Measurements from ENCODE around the gene BATF2. TPM values are rescaled to one million over a fixed set of nuclear protein-coding genes. Genes with fewer than 3 reads are reported as not detected.
A peak's percentile ranks its signal among the peaks of the same experiment; 100 is the strongest.

BATF2 gene
- polyA plus RNA-seq, 4 donors = 8.1 to 22.7 (median 10.9) TPM

DNA sequence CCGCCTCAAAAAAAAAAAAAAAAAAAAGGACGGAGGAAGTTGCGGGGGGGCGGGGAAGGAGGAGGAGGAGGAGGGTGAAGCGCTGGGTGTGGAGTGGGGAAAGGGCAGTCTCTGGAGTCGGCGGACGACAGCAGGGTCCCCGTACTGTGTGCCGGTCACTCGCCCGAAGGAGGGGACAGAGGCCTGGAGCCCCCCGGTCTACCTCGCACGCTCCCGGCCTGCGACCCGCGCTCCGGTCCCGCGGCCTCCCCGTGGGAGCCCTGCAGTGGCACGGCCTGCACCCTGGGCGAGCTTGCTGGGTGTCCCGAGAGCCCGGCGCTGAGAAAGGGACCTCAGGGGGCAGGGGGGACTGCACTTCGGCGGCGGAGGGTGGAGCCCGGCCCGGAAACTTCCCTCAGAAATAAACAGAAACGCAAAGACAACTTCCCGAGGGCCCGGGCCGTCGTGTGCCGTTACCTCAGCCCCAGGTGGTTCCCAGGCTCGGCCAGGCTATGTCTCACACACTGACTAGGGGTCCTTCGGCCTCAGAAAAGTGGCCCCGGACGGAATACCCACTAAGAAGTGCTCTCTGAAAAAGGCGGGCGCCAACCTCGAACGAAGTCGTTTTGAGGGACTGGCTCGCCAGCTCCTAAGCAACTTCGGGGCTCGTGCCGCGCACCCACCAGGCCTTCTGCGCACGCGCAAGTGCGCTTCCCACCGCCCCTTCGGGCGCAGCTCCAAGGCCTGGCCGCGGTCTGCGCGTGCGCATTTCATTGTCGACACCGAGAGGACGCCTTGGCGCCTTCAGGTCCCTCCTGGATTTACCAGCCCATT lies 25.1 kb downstream of the BATF2 start, which contains the start of gene MAJIN:
Gene MAJIN, minus strand, starts transcription at position 688 of the 813 bp plus-strand sequence. CDS start 12,703 bp downstream, outside the sequence.
- 21 to 27% (median 24%) methylated on average over 65 to 69 of the region's 69 CpGs for WGBS, 3 donors
- DNase-seq (peak; percentile 86 to 94), FAIRE-seq (no peak)
- Histone ChIP-seq H3K27me3 (ENCODE audit: control insufficient read depth in 3 of 3, insufficient read depth in 3 of 3, low read length in 3 of 3) (peaks cover 0 to 9% (median 0%) of the 10 kb centered on the region in 3 donors), H3K9me3 (ENCODE audit: control insufficient read depth in 2 of 2, insufficient read depth in 1 of 2, low read depth in 1 of 2, low read length in 1 of 2) (no peaks in the 10 kb centered on the region), H3K4me1 (ENCODE audit: control insufficient read depth in 3 of 3, insufficient read depth in 2 of 3, low read depth in 1 of 3, low read length in 2 of 3) (peaks cover 2 to 13% (median 3%) of the 10 kb centered on the region in 3 donors), H3K27ac (ENCODE audit: low read depth in 1 of 3, low read length in 2 of 3) (peak within 1 kb of the TSS in 1 of 3 donors; percentile 72), H3K36me3 (ENCODE audit: control insufficient read depth in 3 of 3, insufficient read depth in 2 of 3, low read depth in 1 of 3, low read length in 3 of 3) (no peaks in the 10 kb centered on the region), H3K4me3 (ENCODE audit: low read depth in 1 of 3, low read length in 3 of 3) (peak within 1 kb of the TSS in 2 of 3 donors; percentile 32 to 38)

DNA sequence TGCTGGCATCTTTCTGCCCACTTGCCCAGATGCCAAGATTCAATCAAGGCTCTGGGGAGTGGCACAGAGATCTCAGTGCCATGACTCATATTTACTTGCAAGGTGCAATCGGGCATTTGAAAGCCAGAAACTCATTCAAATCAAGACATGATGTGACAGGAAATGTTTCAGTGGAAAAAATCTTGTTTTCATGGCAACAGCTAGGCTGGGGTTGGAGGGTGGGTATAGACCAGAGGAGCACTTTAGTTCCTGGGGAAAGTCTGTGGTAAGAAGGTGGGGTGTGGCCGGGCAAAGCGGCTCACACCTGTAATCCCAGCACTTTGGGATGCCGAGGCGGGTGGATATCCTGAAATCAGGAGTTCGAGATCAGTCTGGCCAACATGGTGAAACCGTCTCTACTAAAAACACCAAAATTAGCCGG lies 26.0 kb downstream of the BATF2 start:
- no peak for FAIRE-seq
- WGBS, 3 donors = 28 to 71% (median 36%) methylated on average over 8 of the region's 8 CpGs
- H3K27ac ChIP-seq (ENCODE audit: low read depth in 1 of 3, low read length in 2 of 3) = peak overlapping the region in 1 of 3 donors; percentile 72

DNA sequence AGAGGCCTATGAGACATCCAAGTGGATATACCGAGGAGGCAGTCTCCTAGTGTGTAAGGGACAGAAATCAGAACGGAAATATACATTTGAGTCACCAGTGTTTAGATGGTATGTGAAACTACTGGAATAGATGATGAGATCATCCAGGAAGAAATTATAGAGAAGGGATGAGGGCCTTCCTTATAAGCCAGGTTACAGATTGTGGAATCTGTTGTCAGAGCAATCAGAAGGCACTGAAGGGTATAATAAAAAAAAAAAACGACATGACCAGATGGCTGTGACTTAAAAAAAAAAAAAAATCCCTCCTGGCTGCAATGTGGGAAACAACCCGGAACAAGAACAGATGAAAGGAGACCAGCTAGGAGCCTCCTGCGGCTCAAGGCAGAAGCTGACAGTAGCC lies 27.6 kb downstream of the BATF2 start:
- Histone ChIP-seq H3K27ac (ENCODE audit: low read depth in 1 of 3, low read length in 2 of 3) (peak overlapping the region in 2 of 3 donors; percentile 36 to 46), H3K27me3 (ENCODE audit: control insufficient read depth in 3 of 3, insufficient read depth in 3 of 3, low read length in 3 of 3) (peaks cover 0 to 9% (median 0%) of the 10 kb centered on the region in 3 donors), H3K36me3 (ENCODE audit: control insufficient read depth in 3 of 3, insufficient read depth in 2 of 3, low read depth in 1 of 3, low read length in 3 of 3) (no peaks in the 10 kb centered on the region), H3K4me3 (ENCODE audit: low read depth in 1 of 3, low read length in 3 of 3) (no peak overlapping the region), H3K9me3 (ENCODE audit: control insufficient read depth in 2 of 2, insufficient read depth in 1 of 2, low read depth in 1 of 2, low read length in 1 of 2) (no peaks in the 10 kb centered on the region), H3K4me1 (ENCODE audit: control insufficient read depth in 3 of 3, insufficient read depth in 2 of 3, low read depth in 1 of 3, low read length in 2 of 3) (peaks cover 2 to 13% (median 3%) of the 10 kb centered on the region in 3 donors)
- FAIRE-seq (no peak), DNase-seq (peak; percentile 58 to 61)
- 21 to 35% (median 25%) methylated on average over 5 of the region's 5 CpGs for WGBS, 3 donors

More for the DNA sequence above, 26.0 kb downstream of the BATF2 start:
- Histone ChIP-seq H3K4me3 (ENCODE audit: low read depth in 1 of 3, low read length in 3 of 3) (no peak overlapping the region), H3K9me3 (ENCODE audit: control insufficient read depth in 2 of 2, insufficient read depth in 1 of 2, low read depth in 1 of 2, low read length in 1 of 2) (no peaks in the 10 kb centered on the region), H3K36me3 (ENCODE audit: control insufficient read depth in 3 of 3, insufficient read depth in 2 of 3, low read depth in 1 of 3, low read length in 3 of 3) (no peaks in the 10 kb centered on the region), H3K4me1 (ENCODE audit: control insufficient read depth in 3 of 3, insufficient read depth in 2 of 3, low read depth in 1 of 3, low read length in 2 of 3) (peaks cover 2 to 13% (median 3%) of the 10 kb centered on the region in 3 donors), H3K27me3 (ENCODE audit: control insufficient read depth in 3 of 3, insufficient read depth in 3 of 3, low read length in 3 of 3) (peaks cover 0 to 9% (median 0%) of the 10 kb centered on the region in 3 donors)
- peak in 1 of 2 donors; percentile 74 for DNase-seq

DNA sequence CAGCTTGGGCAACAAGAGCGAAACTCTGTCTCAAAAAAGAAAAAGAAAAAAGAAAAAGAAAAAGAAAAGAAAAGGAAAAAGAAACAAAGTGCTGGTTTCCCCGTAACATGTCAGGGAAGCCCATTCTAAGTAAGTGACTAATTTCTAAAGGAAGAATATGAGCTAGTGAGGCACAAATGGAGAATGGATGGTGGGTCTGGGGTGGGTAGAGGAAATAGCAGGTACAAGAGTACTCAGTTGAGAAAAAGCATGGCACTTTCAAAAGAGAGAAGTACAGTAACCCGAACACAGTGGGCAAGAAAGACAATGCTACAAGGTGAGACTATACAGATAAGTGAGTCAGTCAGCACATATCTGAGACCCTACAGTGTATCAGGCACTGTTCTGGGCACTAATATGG lies 29.4 kb downstream of the BATF2 start:
- FAIRE-seq = no peak
- 83 to 96% (median 87%) methylated on average over 3 of the region's 3 CpGs for WGBS, 3 donors

DNA sequence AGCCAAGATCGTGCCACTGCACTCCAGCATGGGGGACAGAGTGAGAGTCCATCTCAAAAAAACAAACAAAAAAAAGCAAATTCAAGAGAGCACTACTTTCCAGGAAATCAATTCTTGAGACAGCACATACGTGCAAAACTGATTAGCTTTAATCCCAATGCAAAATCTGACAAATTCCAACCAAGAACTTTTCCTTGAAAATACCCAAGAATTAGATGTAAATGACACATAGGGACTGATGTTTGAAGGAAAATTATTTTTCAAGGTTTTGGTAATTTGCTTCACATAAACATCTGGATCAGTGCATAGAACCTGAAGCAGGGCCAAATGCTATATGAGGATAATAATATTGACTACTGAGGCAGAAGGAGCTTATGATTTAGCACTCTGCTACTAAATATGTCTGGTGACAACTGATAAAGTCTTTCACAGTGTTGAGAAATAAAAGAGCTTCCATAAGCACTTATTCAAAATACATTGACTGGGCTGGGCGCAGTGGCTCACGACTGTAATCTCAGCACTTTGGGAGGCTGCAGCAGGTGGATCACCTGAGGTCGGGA lies 33.6 kb downstream of the BATF2 start:
- FAIRE-seq = no peak
- Histone ChIP-seq H3K4me1 (ENCODE audit: control insufficient read depth in 3 of 3, insufficient read depth in 2 of 3, low read depth in 1 of 3, low read length in 2 of 3) (peaks cover 0 to 3% (median 0%) of the 10 kb centered on the region in 3 donors), H3K27me3 (ENCODE audit: control insufficient read depth in 3 of 3, insufficient read depth in 3 of 3, low read length in 3 of 3) (no peaks in the 10 kb centered on the region), H3K36me3 (ENCODE audit: control insufficient read depth in 3 of 3, insufficient read depth in 2 of 3, low read depth in 1 of 3, low read length in 3 of 3) (no peaks in the 10 kb centered on the region), H3K9me3 (ENCODE audit: control insufficient read depth in 2 of 2, insufficient read depth in 1 of 2, low read depth in 1 of 2, low read length in 1 of 2) (no peaks in the 10 kb centered on the region), H3K4me3 (ENCODE audit: low read depth in 1 of 3, low read length in 3 of 3) (no peak overlapping the region), H3K27ac (ENCODE audit: low read depth in 1 of 3, low read length in 2 of 3) (no peak overlapping the region)
- no peak for DNase-seq
- 82 to 84% (median 83%) methylated on average over 5 of the region's 5 CpGs for WGBS, 3 donors

More for the DNA sequence above, 29.4 kb downstream of the BATF2 start:
- Histone ChIP-seq H3K9me3 (ENCODE audit: control insufficient read depth in 2 of 2, insufficient read depth in 1 of 2, low read depth in 1 of 2, low read length in 1 of 2) (no peaks in the 10 kb centered on the region), H3K4me1 (ENCODE audit: control insufficient read depth in 3 of 3, insufficient read depth in 2 of 3, low read depth in 1 of 3, low read length in 2 of 3) (peaks cover 2 to 13% (median 3%) of the 10 kb centered on the region in 3 donors), H3K27ac (ENCODE audit: low read depth in 1 of 3, low read length in 2 of 3) (no peak overlapping the region), H3K36me3 (ENCODE audit: control insufficient read depth in 3 of 3, insufficient read depth in 2 of 3, low read depth in 1 of 3, low read length in 3 of 3) (no peaks in the 10 kb centered on the region), H3K4me3 (ENCODE audit: low read depth in 1 of 3, low read length in 3 of 3) (no peak overlapping the region), H3K27me3 (ENCODE audit: control insufficient read depth in 3 of 3, insufficient read depth in 3 of 3, low read length in 3 of 3) (peaks cover 0 to 6% (median 0%) of the 10 kb centered on the region in 3 donors)
- DNase-seq = no peak

DNA sequence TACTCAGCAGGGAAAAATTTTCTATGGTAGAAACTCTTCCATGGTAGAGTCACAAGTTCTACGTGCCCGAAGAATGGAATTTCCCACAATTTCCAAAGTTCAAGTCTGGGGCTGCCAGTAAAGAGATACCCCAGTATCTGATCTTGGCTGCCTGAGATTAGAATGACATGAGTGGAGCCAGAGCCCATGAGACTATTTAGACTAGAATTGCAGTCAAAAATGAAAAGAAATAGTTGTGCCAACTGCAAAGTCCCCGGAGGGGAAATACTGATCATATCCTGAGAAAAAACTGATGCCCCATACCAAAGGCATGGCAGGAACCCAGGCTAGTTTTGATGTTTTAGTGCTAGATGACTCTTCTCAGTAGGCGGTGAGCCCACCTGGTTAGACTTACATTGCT lies 36.1 kb downstream of the BATF2 start:
- H3K9me3 ChIP-seq (ENCODE audit: control insufficient read depth in 2 of 2, insufficient read depth in 1 of 2, low read depth in 1 of 2, low read length in 1 of 2) = no peaks in the 10 kb centered on the region
- 45 to 56% (median 51%) methylated on average over 4 of the region's 4 CpGs for WGBS, 3 donors
- DNase-seq (no peak), FAIRE-seq (no peak)
- no peaks in the 10 kb centered on the region for H3K27me3 ChIP-seq (ENCODE audit: control insufficient read depth in 3 of 3, insufficient read depth in 3 of 3, low read length in 3 of 3)
- no peaks in the 10 kb centered on the region for H3K36me3 ChIP-seq (ENCODE audit: control insufficient read depth in 3 of 3, insufficient read depth in 2 of 3, low read depth in 1 of 3, low read length in 3 of 3)
- no peak overlapping the region for H3K27ac ChIP-seq (ENCODE audit: low read depth in 1 of 3, low read length in 2 of 3)
- H3K4me3 ChIP-seq (ENCODE audit: low read depth in 1 of 3, low read length in 3 of 3) = no peak overlapping the region
- peaks cover 0 to 3% (median 0%) of the 10 kb centered on the region in 3 donors for H3K4me1 ChIP-seq (ENCODE audit: control insufficient read depth in 3 of 3, insufficient read depth in 2 of 3, low read depth in 1 of 3, low read length in 2 of 3)

DNA sequence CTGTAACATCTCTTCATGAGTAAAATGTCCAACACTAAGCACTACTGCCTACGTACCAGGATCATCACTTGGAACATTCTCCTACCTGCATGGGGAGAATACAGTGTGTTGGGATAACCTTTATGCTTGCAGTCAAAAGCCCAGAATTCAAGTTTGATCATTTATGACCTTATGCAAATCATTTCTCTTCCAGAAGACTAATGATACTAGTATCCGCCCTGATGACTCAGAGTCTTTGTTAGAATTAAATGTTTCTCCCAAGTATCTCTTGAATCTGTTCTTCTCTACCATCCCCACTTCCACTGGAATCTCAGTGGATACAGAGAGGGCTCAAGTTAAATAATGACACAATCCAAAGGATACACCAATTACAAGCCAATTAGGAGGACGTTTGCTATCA lies 37.3 kb downstream of the BATF2 start:
- FAIRE-seq = no peak
- Histone ChIP-seq H3K4me3 (ENCODE audit: low read depth in 1 of 3, low read length in 3 of 3) (no peak overlapping the region), H3K4me1 (ENCODE audit: control insufficient read depth in 3 of 3, insufficient read depth in 2 of 3, low read depth in 1 of 3, low read length in 2 of 3) (peaks cover 0 to 3% (median 0%) of the 10 kb centered on the region in 3 donors), H3K9me3 (ENCODE audit: control insufficient read depth in 2 of 2, insufficient read depth in 1 of 2, low read depth in 1 of 2, low read length in 1 of 2) (no peaks in the 10 kb centered on the region), H3K27ac (ENCODE audit: low read depth in 1 of 3, low read length in 2 of 3) (no peak overlapping the region), H3K36me3 (ENCODE audit: control insufficient read depth in 3 of 3, insufficient read depth in 2 of 3, low read depth in 1 of 3, low read length in 3 of 3) (no peaks in the 10 kb centered on the region), H3K27me3 (ENCODE audit: control insufficient read depth in 3 of 3, insufficient read depth in 3 of 3, low read length in 3 of 3) (no peaks in the 10 kb centered on the region)
- 41 to 54% (median 41%) methylated on average over 3 of the region's 3 CpGs for WGBS, 3 donors
- DNase-seq = no peak

DNA sequence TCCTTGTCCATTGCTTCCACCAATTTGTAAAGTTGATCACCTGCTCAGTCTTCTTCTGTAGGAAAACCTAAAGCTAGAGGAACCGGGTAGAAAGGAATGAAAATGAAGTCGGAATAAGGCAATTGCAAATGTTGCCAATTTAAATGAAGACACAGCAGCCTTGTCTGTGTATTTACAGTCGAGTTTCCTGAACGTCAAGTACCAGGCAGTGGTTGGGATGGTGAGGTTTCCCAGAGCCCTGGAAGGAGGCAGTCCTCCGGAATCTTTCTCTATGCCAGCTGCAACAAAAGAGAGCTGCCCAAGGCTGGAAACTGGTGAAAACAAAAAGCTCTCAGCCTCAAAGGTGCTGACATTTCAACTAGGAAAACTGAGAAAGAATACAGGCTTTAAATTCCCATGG lies 42.6 kb downstream of the BATF2 start:
- Histone ChIP-seq H3K27ac (ENCODE audit: low read depth in 1 of 3, low read length in 2 of 3) (no peak overlapping the region), H3K9me3 (ENCODE audit: control insufficient read depth in 2 of 2, insufficient read depth in 1 of 2, low read depth in 1 of 2, low read length in 1 of 2) (no peaks in the 10 kb centered on the region), H3K27me3 (ENCODE audit: control insufficient read depth in 3 of 3, insufficient read depth in 3 of 3, low read length in 3 of 3) (peaks cover 0 to 3% (median 0%) of the 10 kb centered on the region in 3 donors), H3K36me3 (ENCODE audit: control insufficient read depth in 3 of 3, insufficient read depth in 2 of 3, low read depth in 1 of 3, low read length in 3 of 3) (no peaks in the 10 kb centered on the region), H3K4me1 (ENCODE audit: control insufficient read depth in 3 of 3, insufficient read depth in 2 of 3, low read depth in 1 of 3, low read length in 2 of 3) (no peaks in the 10 kb centered on the region), H3K4me3 (ENCODE audit: low read depth in 1 of 3, low read length in 3 of 3) (no peak overlapping the region)
- DNase-seq = no peak
- WGBS, 3 donors = 50 to 61% (median 53%) methylated on average over 5 of the region's 5 CpGs
- no peak for FAIRE-seq
